ENCODE results near the gene DLGAP1. TPM values are rescaled to one million over a fixed set of nuclear protein-coding genes. Genes with fewer than 3 reads are reported as not detected.
A peak's percentile ranks its signal among the peaks of the same experiment; 100 is the strongest.

DLGAP1 gene
- total and polyA plus RNA-seq, 2 of the 8 experiments (the other 6 are each of a cell fraction or from before 2014, with no cell fraction given) = 11.8 to 16.9 TPM

GRCh38 chr18:3508576-3509549 lies 946.2 kb downstream of the DLGAP1 start:
- H3K56ac ChIP-seq (replicated peaks; ENCODE audit: insufficient read length, low read depth, low read length) = no peak overlapping the region
- no peak overlapping the region for H2AFZ ChIP-seq (ENCODE audit: low read length)
- peak overlapping the region; percentile 22; the same call in 1 of the 2 replicates for H4K8ac ChIP-seq (ENCODE audit: extremely low read depth, insufficient read depth, low read length)
- no peak overlapping the region for H3K27ac ChIP-seq (ENCODE audit: low read depth, low read length)
- no peak for DNase-seq (ENCODE audit: low read depth in 1 of 2, low spot score in 2 of 2)
- H2BK15ac ChIP-seq (ENCODE audit: low read length) = peak overlapping the region; percentile 84
- H4K5ac ChIP-seq (ENCODE audit: insufficient read length, low read depth, low read length) = no peak overlapping the region
- ChIA-PET POLR2A (ENCODE audit: partially characterized antibody) (interaction anchor here (0.5 to 1.5 kb wide), 5 partner anchors 10 to 95 kb away, joined by 3 to 5 read pairs (median 3); no protein-coding TSS in a partner anchor), CTCF (ENCODE audit: partially characterized antibody) (interaction anchor here (0.5 to 3.5 kb wide), 9 partner anchors 9 to 91 kb away, joined by 3 to 12 read pairs (median 4); no protein-coding TSS in a partner anchor)
- H3K14ac ChIP-seq (ENCODE audit: insufficient read length) = no peak overlapping the region
- H3K9me3 ChIP-seq (ENCODE audit: insufficient read depth in 2 of 2, low read depth in 1 of 2, low read length in 1 of 2) = no peaks in the 10 kb centered on the region
- no peak overlapping the region for H3K4me2 ChIP-seq (ENCODE audit: insufficient read depth in 1 of 2, low read depth in 2 of 2, low read length in 2 of 2)
- peak overlapping the region; percentile 40; the same call in 1 of the 2 replicates for H3K18ac ChIP-seq (ENCODE audit: extremely low read depth, low read length)
- no peaks in the 10 kb centered on the region for H3K36me3 ChIP-seq (ENCODE audit: control insufficient read depth in 2 of 4, insufficient read depth in 4 of 4, low read length in 3 of 4)
- peak overlapping the region; percentile 66; the same call in 1 of the 2 replicates for H2BK20ac ChIP-seq (ENCODE audit: low read length)
- H3K4ac ChIP-seq (replicated peaks; ENCODE audit: insufficient read length, low read depth, low read length) = no peak overlapping the region
- H3K4me1 ChIP-seq (replicated peaks in 1 of 4; ENCODE audit: control insufficient read depth in 3 of 4, insufficient read depth in 4 of 4, low read length in 3 of 4) = peaks cover 0 to 9% (median 0%) of the 10 kb centered on the region in 4 experiments; a peak in 3 of 7 replicates
- H3K79me1 ChIP-seq (ENCODE audit: low read depth, low read length) = no peaks in the 10 kb centered on the region
- H2BK120ac ChIP-seq (replicated peaks; ENCODE audit: low read depth, low read length) = no peak overlapping the region
- no peaks in the 10 kb centered on the region; a peak in 1 of 7 replicates for H3K27me3 ChIP-seq (replicated peaks in 1 of 4; ENCODE audit: control insufficient read depth in 3 of 4, extremely low read depth in 1 of 4, insufficient read depth in 3 of 4, low read length in 3 of 4)
- no peak overlapping the region for H3K4me3 ChIP-seq (ENCODE audit: extremely low read depth in 1 of 4, insufficient read depth in 2 of 4, low read depth in 3 of 4, low read length in 4 of 4)
- no peak overlapping the region for H3K9ac ChIP-seq (replicated peaks in 1 of 4; ENCODE audit: extremely low read depth in 1 of 4, low read depth in 3 of 4, low read length in 3 of 4)
- no peaks in the 10 kb centered on the region for H3K23me2 ChIP-seq (ENCODE audit: low read depth, low read length)
- no peaks in the 10 kb centered on the region for H4K20me1 ChIP-seq (replicated peaks in 1 of 2; ENCODE audit: control insufficient read depth in 1 of 2, insufficient read depth in 2 of 2, low read length in 2 of 2)
- no peaks in the 10 kb centered on the region for H3K79me2 ChIP-seq (ENCODE audit: control insufficient read depth in 1 of 2, insufficient read depth in 2 of 2, low read length in 2 of 2)
- no peak overlapping the region for H3K23ac ChIP-seq (ENCODE audit: insufficient read length)
- no peak overlapping the region; the same call in 1 of the 2 replicates for H2BK12ac ChIP-seq (ENCODE audit: low read depth, low read length)
- 82% methylated on average over 17 of the region's 17 CpGs; no CpG with 5 or more reads in 1 of the 2 experiments for WGBS, 2 experiments (ENCODE audit: extremely low coverage in 1 of 2, insufficient coverage in 1 of 2, insufficient read length in 1 of 2, insufficient replicate concordance in 2 of 2, low coverage in 1 of 2, low lambda C conversion rate in 2 of 2, missing lambda C conversion rate in 1 of 2)
- peak overlapping the region; percentile 63; the same call in 1 of the 2 replicates for H2BK5ac ChIP-seq (ENCODE audit: low read depth, low read length)
- FAIRE-seq = no peak
- H4K91ac ChIP-seq (replicated peaks; ENCODE audit: insufficient read length, low read length) = no peak overlapping the region
- no peak overlapping the region for H2AK5ac ChIP-seq (ENCODE audit: low read depth, low read length)
- no peak for TF ChIP-seq EZH2 (IDR thresholded peaks at IDR 0.05; ENCODE audit: low read depth, low read length, severe bottlenecking)
- no peak for TF ChIP-seq MAFK (IDR thresholded peaks at IDR 0.05; ENCODE audit: low read depth, low read length)
- no peak for TF ChIP-seq CREB1 (IDR thresholded peaks at IDR 0.05)
- TF ChIP-seq ZNF274 (IDR thresholded peaks at IDR 0.05; ENCODE audit: borderline replicate concordance, extremely low read depth, low read length) = no peak
- TF ChIP-seq GABPA (IDR thresholded peaks at IDR 0.05; ENCODE audit: borderline replicate concordance, insufficient read depth, low read length) = no peak
- TF ChIP-seq GTF2F1 (IDR thresholded peaks at IDR 0.05; ENCODE audit: borderline replicate concordance, low read depth, low read length) = no peak
- no peak for TF ChIP-seq SIN3A (conservative IDR thresholded peaks at IDR 0.05 in 1 of 2, IDR thresholded peaks at IDR 0.05 in 1 of 2; ENCODE audit: low read depth in 1 of 2, low read length in 2 of 2)
- no peak for TF ChIP-seq HDAC6 (IDR thresholded peaks at IDR 0.05; ENCODE audit: low read depth, low read length)
- TF ChIP-seq POU5F1 (IDR thresholded peaks at IDR 0.05; ENCODE audit: low read depth, low read length) = no peak
- no peak for TF ChIP-seq BRCA1 (IDR thresholded peaks at IDR 0.05; ENCODE audit: low read depth, low read length)
